ENCODE results near the gene CORO2A. TPM values are rescaled to one million over a fixed set of nuclear protein-coding genes. Genes with fewer than 3 reads are reported as not detected.
"Not testable (repeated sequence)": the region's sequence is repeated elsewhere in the genome, so short reads cannot be mapped to it uniquely, and the experiment has no call there.

Gene CORO2A
- total RNA-seq, 4 donors from 2014 or later, result 0.42 to 2.7 (median 1.9) TPM

GRCh38 chr9:98129451-98129881 is 63.0 kb downstream of the CORO2A start:
- intact Hi-C loops (cut with DNase I), result no loop called here
- Histone ChIP-seq H3K36me3 (peaks cover 0 to 2% (median 0%) of the 10 kb centered on the region in 4 donors), H3K27ac (replicated peaks in 1 of 4) (no peak overlapping the region), H3K4me3 (no peak overlapping the region), H3K27me3 (no peaks in the 10 kb centered on the region), H3K9me3 (no peaks in the 10 kb centered on the region), H3K4me1 (no peaks in the 10 kb centered on the region)
- 92% methylated on average over 10 of the region's 10 CpGs for WGBS
- no peak for TF ChIP-seq CTCF (IDR thresholded peaks at IDR 0.05)
- no peak for TF ChIP-seq POLR2AphosphoS5 (IDR thresholded peaks at IDR 0.05)
- no peak for TF ChIP-seq EP300 (IDR thresholded peaks at IDR 0.05)
- no peak for TF ChIP-seq POLR2A (IDR thresholded peaks at IDR 0.05; ENCODE audit: low read depth)
- DNase-seq (ENCODE audit: extremely low spot score), result no peak

- intact Hi-C loops (cut with DNase I), result no loop called here
- no peak for DNase-seq (ENCODE audit: extremely low spot score)
- H3K27ac ChIP-seq (replicated peaks in 1 of 4), result no peak overlapping the region
- no peaks in the 10 kb centered on the region for H3K4me1 ChIP-seq
- TF ChIP-seq EP300 (IDR thresholded peaks at IDR 0.05), result no peak
- TF ChIP-seq CTCF (IDR thresholded peaks at IDR 0.05), result no peak
- H3K9me3 ChIP-seq, result no peaks in the 10 kb centered on the region
- WGBS, result 91% methylated on average over 11 of the region's 16 CpGs
- no peaks in the 10 kb centered on the region for H3K36me3 ChIP-seq
- no peak overlapping the region for H3K4me3 ChIP-seq
- H3K27me3 ChIP-seq, result no peaks in the 10 kb centered on the region
Observed at GRCh38 chr9:98128316-98128715, 64.1 kb downstream of the CORO2A start.

GRCh38 chr9:98127226-98127625 is 65.2 kb downstream of the CORO2A start:
- no peak for DNase-seq (ENCODE audit: extremely low spot score)
- no peaks in the 10 kb centered on the region for H3K36me3 ChIP-seq
- WGBS, result 100% methylated on average over 7 of the region's 8 CpGs
- no peak overlapping the region for H3K27ac ChIP-seq (replicated peaks in 1 of 4)
- H3K27me3 ChIP-seq, result no peaks in the 10 kb centered on the region
- no peak overlapping the region for H3K4me3 ChIP-seq
- H3K9me3 ChIP-seq, result no peaks in the 10 kb centered on the region
- peaks cover 0 to 2% (median 0%) of the 10 kb centered on the region in 4 donors for H3K4me1 ChIP-seq
- TF ChIP-seq POLR2A (IDR thresholded peaks at IDR 0.05; ENCODE audit: low read depth) (no peak), EP300 (IDR thresholded peaks at IDR 0.05) (no peak), POLR2AphosphoS5 (IDR thresholded peaks at IDR 0.05) (no peak), CTCF (IDR thresholded peaks at IDR 0.05) (no peak)
- intact Hi-C loops (cut with DNase I), result no loop called here

GRCh38 chr9:98124637-98125426 is 67.6 kb downstream of the CORO2A start:
- Histone ChIP-seq H3K4me1 (peaks cover 4 to 20% (median 5%) of the 10 kb centered on the region in 4 donors), H3K9me3 (no peaks in the 10 kb centered on the region), H3K27me3 (no peaks in the 10 kb centered on the region), H3K36me3 (no peaks in the 10 kb centered on the region), H3K27ac (replicated peaks in 1 of 4) (no peak overlapping the region), H3K4me3 (no peak overlapping the region)
- DNase-seq (ENCODE audit: extremely low spot score), result no peak
- WGBS, result 92% methylated on average over 15 of the region's 15 CpGs
- intact Hi-C loops (cut with DNase I), result no loop called here
- no peak for TF ChIP-seq EP300 (IDR thresholded peaks at IDR 0.05)
- no peak for TF ChIP-seq POLR2AphosphoS5 (IDR thresholded peaks at IDR 0.05)
- TF ChIP-seq CTCF (IDR thresholded peaks at IDR 0.05), result no peak
- TF ChIP-seq POLR2A (IDR thresholded peaks at IDR 0.05; ENCODE audit: low read depth), result no peak

- H3K27ac ChIP-seq (replicated peaks in 1 of 4); H3K9me3 ChIP-seq; DNase-seq (ENCODE audit: extremely low spot score); H3K27me3 ChIP-seq; H3K36me3 ChIP-seq; H3K4me3 ChIP-seq; intact Hi-C loops (cut with DNase I): not testable (repeated sequence)
- peaks cover 4 to 26% (median 10%) of the 10 kb centered on the region in 4 donors for H3K4me1 ChIP-seq
- 93% methylated on average over 13 of the region's 13 CpGs for WGBS
Observed at GRCh38 chr9:98124091-98124490, 68.3 kb downstream of the CORO2A start.

All from esophagus muscularis mucosa (tissue), 4 donors.